Type B pancreatic cell (in vitro differentiated cells): ENCODE results near the gene ADAMTS16. TPM values are rescaled to one million over a fixed set of nuclear protein-coding genes. Genes with fewer than 3 reads are reported as not detected.

Source experiments
- DNase-seq: peaks from one replicate; pipeline ENCODE4 v3.0.0; 2021; ENCODE audit warnings: mixed read lengths; ENCODE audit not compliant: unreplicated experiment; ENCODE audit errors: extremely low spot score
- H3K27ac Mint-ChIP-seq: 2 replicates; pipeline ENCODE4 v1.8.0; 2021; ENCODE audit warnings: mild to moderate bottlenecking, mixed read lengths
- H3K27me3 Mint-ChIP-seq: 2 replicates; pipeline ENCODE4 v1.8.0; 2021; ENCODE audit warnings: mixed read lengths
- H3K36me3 Mint-ChIP-seq: 2 replicates; pipeline ENCODE4 v1.8.0; 2021; ENCODE audit warnings: mixed read lengths
- H3K4me1 Mint-ChIP-seq: one replicate; pipeline ENCODE4 v1.8.0; 2021; ENCODE audit warnings: mixed read lengths; ENCODE audit not compliant: unreplicated experiment
- H3K4me3 Mint-ChIP-seq: 2 replicates; pipeline ENCODE4 v1.8.0; 2021; ENCODE audit warnings: mild to moderate bottlenecking, mixed read lengths
- H3K9me3 Mint-ChIP-seq: 2 replicates; pipeline ENCODE4 v1.8.0; 2021; ENCODE audit warnings: mixed read lengths
- total RNA-seq: library from RNA; stranded (reverse); gene quantifications from 2 replicates; pipeline ENCODE4 v1.2.1, GENCODE V29; 2021; ENCODE audit warnings: low replicate concordance
- TF ChIP-seq, protein P1 (sequence below): fragments of 200-600 bp; sonication (generic); conservative IDR thresholded peaks from 2 replicates; pipeline ENCODE4 v1.5.0; 2021; ENCODE audit warnings: antibody characterized with exemption, mild to moderate bottlenecking

ADAMTS16 gene
- total RNA-seq, 1 donor from 2014 or later = 23.3 TPM

- H3K36me3 Mint-ChIP-seq = no peaks in the 10 kb centered on the region
- H3K9me3 Mint-ChIP-seq = no peaks in the 10 kb centered on the region
- no peak for DNase-seq
- H3K27me3 Mint-ChIP-seq = peaks cover 3% of the 10 kb centered on the region
- H3K27ac Mint-ChIP-seq = no peak overlapping the region
- TF ChIP-seq, protein P1, sequence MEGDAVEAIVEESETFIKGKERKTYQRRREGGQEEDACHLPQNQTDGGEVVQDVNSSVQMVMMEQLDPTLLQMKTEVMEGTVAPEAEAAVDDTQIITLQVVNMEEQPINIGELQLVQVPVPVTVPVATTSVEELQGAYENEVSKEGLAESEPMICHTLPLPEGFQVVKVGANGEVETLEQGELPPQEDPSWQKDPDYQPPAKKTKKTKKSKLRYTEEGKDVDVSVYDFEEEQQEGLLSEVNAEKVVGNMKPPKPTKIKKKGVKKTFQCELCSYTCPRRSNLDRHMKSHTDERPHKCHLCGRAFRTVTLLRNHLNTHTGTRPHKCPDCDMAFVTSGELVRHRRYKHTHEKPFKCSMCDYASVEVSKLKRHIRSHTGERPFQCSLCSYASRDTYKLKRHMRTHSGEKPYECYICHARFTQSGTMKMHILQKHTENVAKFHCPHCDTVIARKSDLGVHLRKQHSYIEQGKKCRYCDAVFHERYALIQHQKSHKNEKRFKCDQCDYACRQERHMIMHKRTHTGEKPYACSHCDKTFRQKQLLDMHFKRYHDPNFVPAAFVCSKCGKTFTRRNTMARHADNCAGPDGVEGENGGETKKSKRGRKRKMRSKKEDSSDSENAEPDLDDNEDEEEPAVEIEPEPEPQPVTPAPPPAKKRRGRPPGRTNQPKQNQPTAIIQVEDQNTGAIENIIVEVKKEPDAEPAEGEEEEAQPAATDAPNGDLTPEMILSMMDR = no peak
- peaks cover 36% of the 10 kb centered on the region for H3K4me1 Mint-ChIP-seq
- H3K4me3 Mint-ChIP-seq = no peak overlapping the region
Measured at GRCh38 chr5:5314166-5314565, 174.0 kb downstream of the ADAMTS16 start.

DNA sequence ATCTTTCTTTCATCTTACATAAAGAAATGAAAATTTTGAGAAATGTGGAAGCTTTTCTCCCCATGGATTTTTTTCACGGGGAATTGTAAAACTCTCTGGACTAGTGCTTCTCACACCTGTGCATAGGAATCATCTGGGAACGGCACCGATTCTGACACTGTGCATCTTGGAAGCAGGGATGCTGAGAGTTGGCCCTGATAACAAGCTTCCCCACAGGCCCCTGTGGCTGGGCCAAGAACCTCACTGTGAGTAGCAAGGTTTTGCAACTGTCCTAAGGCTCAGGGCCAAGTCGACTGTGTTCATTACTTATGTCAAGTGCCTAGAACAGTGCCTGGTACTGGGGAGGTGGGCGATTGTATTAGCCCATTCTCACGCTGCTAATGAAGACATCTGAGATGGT is 174.5 kb downstream of the ADAMTS16 start:
- no peak overlapping the region for H3K4me3 Mint-ChIP-seq
- no peaks in the 10 kb centered on the region for H3K9me3 Mint-ChIP-seq
- H3K27me3 Mint-ChIP-seq = peaks cover 3% of the 10 kb centered on the region
- H3K4me1 Mint-ChIP-seq = peaks cover 31% of the 10 kb centered on the region
- TF ChIP-seq, protein P1 = no peak
- H3K27ac Mint-ChIP-seq = no peak overlapping the region
- DNase-seq = no peak
- H3K36me3 Mint-ChIP-seq = no peaks in the 10 kb centered on the region

DNA sequence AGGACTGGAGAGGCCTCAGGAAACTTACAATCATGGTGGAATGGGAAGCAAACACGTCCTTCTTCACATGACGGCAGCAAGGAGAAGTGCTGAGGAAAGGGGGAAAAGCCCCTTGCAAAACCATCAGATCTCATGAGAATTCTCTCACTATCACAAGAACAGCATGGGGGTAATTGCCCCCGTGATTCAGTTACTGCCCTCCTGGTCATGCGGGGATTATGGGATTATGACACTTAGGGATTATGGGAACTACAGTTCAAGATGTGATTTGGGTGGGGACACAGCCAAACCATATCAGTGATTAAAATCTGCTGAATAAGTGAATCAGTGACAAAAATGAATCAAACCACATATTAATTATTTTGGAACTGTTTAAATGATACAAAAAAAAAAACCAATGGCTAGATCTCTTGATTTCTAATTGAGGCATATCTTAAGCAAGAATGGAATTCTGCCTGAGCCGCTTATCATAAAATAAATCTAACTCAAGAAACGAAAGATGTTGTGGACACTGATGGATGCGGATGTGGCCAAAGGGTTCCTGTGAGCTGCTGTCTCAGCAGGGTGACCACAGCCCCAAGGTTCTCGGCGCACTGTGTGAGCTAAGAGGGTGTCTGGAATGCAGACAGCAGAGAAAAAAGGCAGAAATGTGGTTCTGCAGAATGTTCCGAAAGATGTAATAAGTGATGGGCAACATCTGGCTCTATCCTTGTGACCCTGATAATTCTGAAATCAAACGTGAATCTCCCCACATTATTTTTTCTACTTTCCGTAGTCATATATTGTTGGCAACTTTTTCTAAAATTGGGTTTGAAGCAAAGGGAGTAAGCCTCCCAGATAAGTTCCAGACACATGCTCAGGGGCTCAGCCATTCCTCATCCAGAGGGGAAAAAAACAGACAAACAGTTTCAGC is 175.2 kb downstream of the ADAMTS16 start:
- TF ChIP-seq, protein P1 = no peak
- no peaks in the 10 kb centered on the region for H3K36me3 Mint-ChIP-seq
- H3K9me3 Mint-ChIP-seq = no peaks in the 10 kb centered on the region
- peaks cover 3% of the 10 kb centered on the region for H3K27me3 Mint-ChIP-seq
- peaks cover 34% of the 10 kb centered on the region for H3K4me1 Mint-ChIP-seq
- H3K4me3 Mint-ChIP-seq = no peak overlapping the region
- no peak overlapping the region for H3K27ac Mint-ChIP-seq
- DNase-seq = no peak

DNA sequence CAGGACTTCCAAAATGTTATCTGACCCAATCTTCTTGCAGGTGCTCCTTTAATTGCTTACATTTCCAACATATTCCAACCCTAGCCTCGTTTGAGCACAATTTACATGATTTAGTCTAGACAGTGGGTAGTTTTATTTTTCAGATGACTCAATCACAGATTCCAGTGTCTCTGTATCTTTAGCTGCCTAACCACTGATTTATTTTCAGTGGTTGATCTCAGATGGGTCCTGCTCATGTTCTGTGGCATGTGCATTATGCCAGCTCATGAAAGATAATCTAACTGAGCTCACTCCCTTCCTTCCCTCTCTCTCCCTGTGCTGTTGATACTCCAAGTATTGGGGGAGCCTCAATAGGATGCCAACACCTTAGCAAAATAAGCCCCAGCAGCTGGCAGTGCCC is 176.2 kb downstream of the ADAMTS16 start:
- TF ChIP-seq, protein P1 = no peak
- no peak overlapping the region for H3K27ac Mint-ChIP-seq
- H3K4me3 Mint-ChIP-seq = no peak overlapping the region
- peaks cover 3% of the 10 kb centered on the region for H3K27me3 Mint-ChIP-seq
- DNase-seq = no peak
- H3K4me1 Mint-ChIP-seq = peaks cover 28% of the 10 kb centered on the region
- no peaks in the 10 kb centered on the region for H3K9me3 Mint-ChIP-seq
- no peaks in the 10 kb centered on the region for H3K36me3 Mint-ChIP-seq

- peaks cover 24% of the 10 kb centered on the region for H3K4me1 Mint-ChIP-seq
- peaks cover 7% of the 10 kb centered on the region for H3K27me3 Mint-ChIP-seq
- DNase-seq = no peak
- TF ChIP-seq, protein P1 = no peak
- no peak overlapping the region for H3K4me3 Mint-ChIP-seq
- H3K36me3 Mint-ChIP-seq = peaks cover 5% of the 10 kb centered on the region
- H3K9me3 Mint-ChIP-seq = no peaks in the 10 kb centered on the region
- no peak overlapping the region for H3K27ac Mint-ChIP-seq
Measured at GRCh38 chr5:5317976-5318375, 177.8 kb downstream of the ADAMTS16 start.
